ENCODE results near the gene TRAPPC10.
"Not testable (repeated sequence)": the region's sequence is repeated elsewhere in the genome, so short reads cannot be mapped to it uniquely, and the experiment has no call there.

TRAPPC10 gene

DNA sequence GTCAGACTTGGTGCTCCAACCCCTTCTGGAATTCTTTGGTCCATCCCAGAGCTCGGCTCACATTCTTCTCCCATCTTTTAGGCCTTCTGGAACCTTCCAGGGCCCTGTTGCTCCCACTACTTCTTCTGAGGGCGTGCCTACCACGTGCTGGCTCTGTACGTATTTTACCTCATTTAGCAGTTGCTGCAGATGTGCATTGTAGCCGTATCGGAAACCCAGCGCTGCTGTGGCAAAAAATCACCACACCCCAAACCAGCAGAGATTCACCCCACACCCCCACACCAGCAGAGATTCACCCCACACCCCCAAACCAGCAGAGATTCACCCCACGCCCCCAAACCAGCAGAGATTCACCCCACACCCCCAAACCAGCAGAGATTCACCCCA is 143.9 kb downstream of the TRAPPC10 start:
- not testable (repeated sequence) for DNase-seq
